ENCODE results near the gene FLT3.

Gene FLT3

DNA sequence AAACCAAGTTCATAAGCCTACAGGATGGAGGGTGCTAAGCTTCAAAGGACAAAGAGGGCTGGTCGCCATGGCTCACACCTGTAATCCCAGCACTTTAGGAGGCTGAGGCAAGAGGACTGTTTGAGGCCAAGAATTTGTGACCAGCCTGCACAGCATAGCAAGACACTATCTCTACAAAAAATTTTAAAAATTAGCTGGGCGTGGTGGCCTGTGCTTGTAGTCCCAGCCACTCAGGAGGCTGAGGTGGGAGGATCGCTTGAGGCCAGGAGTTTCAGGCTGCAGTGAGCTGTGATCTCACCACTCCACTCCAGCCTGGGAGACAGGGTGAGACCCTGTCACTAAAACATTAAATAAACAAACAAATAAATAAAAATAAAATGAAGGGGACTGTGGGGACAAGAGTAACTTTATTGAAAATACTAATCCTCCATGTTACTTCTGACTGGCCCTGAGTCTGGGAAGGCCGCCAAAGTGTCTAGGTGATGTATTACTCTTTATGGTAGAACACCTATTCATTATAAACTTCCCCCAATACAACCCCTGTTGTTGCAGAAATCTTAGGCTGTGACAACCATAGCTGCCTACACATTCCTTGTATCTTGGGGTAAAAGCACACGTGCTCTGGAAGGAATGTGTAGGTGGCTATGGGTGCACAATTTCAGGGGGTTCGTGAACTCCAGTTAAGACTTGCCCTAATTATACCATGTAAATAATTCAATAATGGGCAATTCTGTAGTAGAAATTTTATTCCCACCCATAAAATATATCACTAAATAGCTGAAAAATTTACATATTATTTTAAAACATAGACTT is 97.3 kb downstream of the FLT3 start:
- Histone ChIP-seq H4K20me1 (no peaks in the 10 kb centered on the region), H3K27me3 (no peaks in the 10 kb centered on the region), H3K4me3 (no peak overlapping the region), H3K4me2 (no peak overlapping the region), H3K4me1 (peaks cover 0 to 3% (median 0%) of the 10 kb centered on the region in 10 experiments; a peak in 1 of 20 replicates), H3K36me3 (no peaks in the 10 kb centered on the region), H3K9ac (no peak overlapping the region), H3K9me3 (replicated peaks in 1 of 11) (no peaks in the 10 kb centered on the region), H3K27ac (no peak overlapping the region)
- no peak for TF ChIP-seq Cebpa-rat (IDR thresholded peaks at IDR 0.05)

DNA sequence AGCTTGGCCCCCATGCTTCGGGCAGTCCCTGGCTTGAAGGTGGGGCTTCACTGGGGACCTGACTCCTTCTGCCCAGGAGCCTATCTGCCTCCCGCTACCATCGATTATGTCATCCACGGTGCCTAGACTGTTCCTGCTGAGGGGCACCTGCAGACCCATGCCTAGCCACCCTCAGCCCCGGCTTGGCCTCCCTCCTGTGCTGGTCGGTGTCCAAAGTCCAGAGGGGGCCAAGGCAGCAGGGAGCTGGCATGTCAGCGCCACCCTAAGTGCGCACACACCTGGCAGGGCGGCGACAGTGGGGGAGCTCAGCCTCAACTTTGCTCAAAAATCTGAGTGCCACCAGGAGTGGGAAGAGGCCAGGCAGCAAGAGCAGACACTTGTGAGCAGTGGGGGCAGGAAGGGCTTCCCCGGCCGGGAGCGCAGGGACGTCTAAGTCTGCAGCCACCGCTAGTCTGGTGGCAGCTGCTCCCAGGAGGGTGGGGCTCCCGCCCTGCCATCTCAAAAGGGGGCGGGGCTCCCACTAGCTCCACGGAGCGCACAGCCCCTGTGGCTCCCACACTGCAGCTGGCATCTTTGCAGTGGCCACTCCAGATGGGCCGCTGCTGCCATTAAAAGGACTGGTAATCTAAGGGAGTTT is 98.4 kb downstream of the FLT3 start:
- Histone ChIP-seq H3K36me3 (no peaks in the 10 kb centered on the region), H3K4me3 (no peak overlapping the region), H3K27ac (no peak overlapping the region), H3K9ac (no peak overlapping the region), H3K4me1 (peaks cover 0 to 4% (median 0%) of the 10 kb centered on the region in 10 experiments; a peak in 1 of 20 replicates), H3K27me3 (no peaks in the 10 kb centered on the region), H3K9me3 (replicated peaks in 1 of 11) (no peaks in the 10 kb centered on the region), H3K4me2 (no peak overlapping the region), H4K20me1 (no peaks in the 10 kb centered on the region)
- no peak for TF ChIP-seq Cebpa-rat (IDR thresholded peaks at IDR 0.05)

DNA sequence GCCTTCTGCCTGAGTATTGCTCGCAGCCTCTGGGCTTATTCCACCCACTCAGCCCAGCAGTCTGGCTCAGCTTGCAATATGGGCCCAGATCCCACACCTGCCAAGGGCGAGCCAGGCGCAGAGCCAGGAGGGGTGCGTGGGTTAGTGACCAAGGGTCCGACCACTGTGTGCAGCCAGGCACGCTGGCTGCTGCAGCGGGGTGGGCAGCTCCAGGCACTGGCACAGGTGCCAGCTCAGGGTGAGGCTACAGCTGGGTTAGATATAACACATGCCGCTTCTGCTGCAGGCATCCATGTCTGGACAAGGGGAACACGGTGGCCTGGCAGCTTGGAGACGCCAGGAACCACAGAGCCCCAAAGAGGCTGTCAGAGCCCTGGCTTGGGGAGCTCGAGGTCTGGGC is 99.3 kb downstream of the FLT3 start:
- Histone ChIP-seq H3K4me2 (no peak overlapping the region), H3K9ac (no peak overlapping the region), H3K27me3 (no peaks in the 10 kb centered on the region), H4K20me1 (no peaks in the 10 kb centered on the region), H3K4me1 (peaks cover 0 to 4% (median 0%) of the 10 kb centered on the region in 10 experiments; a peak in 1 of 20 replicates), H3K4me3 (no peak overlapping the region), H3K9me3 (replicated peaks in 1 of 11) (no peaks in the 10 kb centered on the region), H3K36me3 (no peaks in the 10 kb centered on the region), H3K27ac (no peak overlapping the region)
- TF ChIP-seq Cebpa-rat (IDR thresholded peaks at IDR 0.05), result no peak

DNA sequence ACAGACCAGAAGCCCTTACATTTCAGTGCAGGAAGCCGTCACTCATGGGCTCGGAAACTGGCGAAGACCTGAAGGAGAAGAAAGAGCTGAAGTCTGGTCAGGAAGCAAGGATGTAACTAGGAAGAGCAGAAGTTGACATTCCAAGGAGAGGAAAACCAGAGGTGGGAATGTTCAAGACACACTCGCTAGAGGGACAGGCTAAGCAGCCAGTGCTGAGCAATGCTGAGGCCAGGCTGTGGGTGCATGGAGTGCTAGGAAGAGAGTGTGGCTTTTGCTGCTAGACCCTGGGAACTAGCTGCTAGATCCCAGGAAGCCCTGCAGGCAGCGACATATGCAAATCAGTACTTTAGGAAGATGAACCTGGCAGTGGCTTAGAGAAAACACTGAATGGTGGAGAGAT is 99.8 kb downstream of the FLT3 start:
- Histone ChIP-seq H3K4me2 (no peak overlapping the region), H3K4me3 (no peak overlapping the region), H3K9ac (no peak overlapping the region), H3K36me3 (no peaks in the 10 kb centered on the region), H4K20me1 (no peaks in the 10 kb centered on the region), H3K27ac (no peak overlapping the region), H3K9me3 (replicated peaks in 1 of 11) (no peaks in the 10 kb centered on the region), H3K27me3 (no peaks in the 10 kb centered on the region), H3K4me1 (peaks cover 0 to 4% (median 0%) of the 10 kb centered on the region in 10 experiments; a peak in 1 of 20 replicates)
- no peak for TF ChIP-seq Cebpa-rat (IDR thresholded peaks at IDR 0.05)

DNA sequence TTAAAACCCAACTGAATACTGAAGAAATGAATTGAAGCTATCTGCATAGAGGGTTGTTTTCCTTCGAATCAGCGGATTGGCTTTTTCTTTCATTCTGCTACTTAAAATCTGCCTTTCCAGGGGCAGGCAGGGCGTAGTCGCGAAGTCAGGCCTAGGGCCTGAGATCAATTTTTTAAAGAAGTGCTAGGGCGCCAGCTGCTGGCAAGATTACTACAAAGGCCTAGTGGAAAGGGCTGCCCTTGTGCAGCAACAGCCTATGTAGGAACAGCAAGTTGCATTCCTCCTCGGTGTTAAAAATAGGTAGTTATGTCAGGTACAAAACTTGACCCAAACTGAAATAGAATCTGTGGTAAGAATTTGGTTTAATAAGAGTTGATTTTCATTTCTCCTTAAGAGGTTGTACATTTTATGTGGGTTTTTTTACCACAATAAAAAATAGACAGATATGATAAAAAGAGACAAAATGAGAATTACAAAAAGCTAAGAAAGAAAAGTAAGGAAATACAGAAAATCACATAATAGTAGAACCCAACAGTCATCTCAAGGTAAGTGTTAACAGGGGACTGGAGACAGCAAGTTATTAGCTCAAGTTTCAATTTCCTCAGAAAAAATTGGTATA is 102.4 kb downstream of the FLT3 start:
- Histone ChIP-seq H3K4me2 (no peak overlapping the region), H3K4me1 (peaks cover 0 to 4% (median 0%) of the 10 kb centered on the region in 10 experiments; a peak in 1 of 20 replicates), H3K36me3 (no peaks in the 10 kb centered on the region), H3K9ac (no peak overlapping the region), H3K27ac (no peak overlapping the region), H3K4me3 (no peak overlapping the region), H3K27me3 (no peaks in the 10 kb centered on the region), H4K20me1 (no peaks in the 10 kb centered on the region), H3K9me3 (replicated peaks in 1 of 11) (no peaks in the 10 kb centered on the region)
- no peak for TF ChIP-seq Cebpa-rat (IDR thresholded peaks at IDR 0.05)

- H3K27me3 ChIP-seq, result no peaks in the 10 kb centered on the region
- no peak overlapping the region for H3K4me2 ChIP-seq
- no peaks in the 10 kb centered on the region; a peak in 1 of 22 replicates for H4K20me1 ChIP-seq
- H3K4me3 ChIP-seq, result no peak overlapping the region
- no peaks in the 10 kb centered on the region for H3K9me3 ChIP-seq (replicated peaks in 1 of 11)
- H3K9ac ChIP-seq, result no peak overlapping the region
- H3K27ac ChIP-seq, result no peak overlapping the region
- H3K36me3 ChIP-seq, result no peaks in the 10 kb centered on the region
- TF ChIP-seq Cebpa-rat (IDR thresholded peaks at IDR 0.05), result no peak
- H3K4me1 ChIP-seq, result peaks cover 0 to 6% (median 0%) of the 10 kb centered on the region in 10 experiments; a peak in 2 of 20 replicates
Measured at GRCh38 chr13:27991881-27992280, 108.5 kb downstream of the FLT3 start.

DNA sequence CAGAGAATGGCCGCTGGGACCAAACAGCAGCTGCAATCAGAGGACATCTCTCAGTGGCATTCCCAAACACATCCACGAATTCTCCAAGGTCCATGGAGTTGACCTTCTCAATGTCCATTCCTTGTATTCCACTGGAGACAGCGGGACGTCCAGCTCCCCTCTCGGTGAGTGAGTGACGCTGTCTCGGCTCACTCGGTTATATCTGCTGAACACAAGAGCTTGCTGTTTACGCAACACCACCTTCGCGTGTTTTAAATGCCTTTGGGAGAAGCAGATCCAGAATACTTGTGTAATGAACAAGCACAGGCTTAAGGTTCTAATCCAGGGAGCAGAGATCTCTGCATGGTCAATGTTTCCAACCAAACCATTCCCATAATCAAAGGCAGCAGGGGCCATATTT is 111.9 kb downstream of the FLT3 start, which contains the start of gene URAD:
TSS of gene URAD (minus strand) at position 174 of the 400 bp plus-strand sequence. CDS start at position 118, 56 bp downstream.
- H3K9me3 ChIP-seq (replicated peaks in 1 of 11), result no peaks in the 10 kb centered on the region
- no peak within 1 kb of the TSS for H3K27ac ChIP-seq
- no peaks in the 10 kb centered on the region; a peak in 1 of 22 replicates for H4K20me1 ChIP-seq
- H3K36me3 ChIP-seq, result no peaks in the 10 kb centered on the region
- H3K4me3 ChIP-seq, result no peak within 1 kb of the TSS
- TF ChIP-seq Cebpa-rat (IDR thresholded peaks at IDR 0.05), result 0 out of 22 replicates have a peak, but pooled peaks of 1 of the 11 experiments have one; percentile 15
- no peak within 1 kb of the TSS for H3K9ac ChIP-seq
- H3K4me1 ChIP-seq, result peaks cover 0 to 6% (median 0%) of the 10 kb centered on the region in 10 experiments; a peak in 3 of 20 replicates
- H3K27me3 ChIP-seq, result no peaks in the 10 kb centered on the region
- H3K4me2 ChIP-seq, result no peak within 1 kb of the TSS

DNA sequence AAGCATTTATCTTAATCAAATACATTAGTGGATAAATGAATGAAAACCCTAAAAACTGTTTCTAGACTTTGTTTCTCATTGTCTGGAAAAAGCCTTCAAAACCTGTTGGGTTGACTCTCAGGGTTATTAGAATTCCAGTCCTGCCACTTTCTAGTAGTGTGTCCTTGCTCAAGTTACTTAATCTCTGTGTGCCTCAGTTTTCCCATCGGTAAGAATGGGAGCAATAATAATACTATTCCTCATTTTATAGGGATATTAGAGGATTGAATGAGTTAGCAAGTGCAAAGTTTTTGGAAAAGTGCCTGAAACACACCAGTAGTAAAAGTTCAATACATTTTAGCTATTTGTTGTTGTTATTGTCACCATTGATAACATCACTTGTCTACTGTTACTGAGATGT is 114.8 kb downstream of the FLT3 start:
- no peak overlapping the region for H3K9ac ChIP-seq
- H3K27ac ChIP-seq, result no peak overlapping the region
- no peaks in the 10 kb centered on the region for H3K9me3 ChIP-seq (replicated peaks in 1 of 11)
- no peaks in the 10 kb centered on the region for H3K36me3 ChIP-seq
- peaks cover 0 to 6% (median 0%) of the 10 kb centered on the region in 11 experiments; a peak in 4 of 22 replicates for H4K20me1 ChIP-seq
- H3K4me3 ChIP-seq, result no peak overlapping the region
- peaks cover 10 to 25% (median 14%) of the 10 kb centered on the region in 11 experiments for H3K27me3 ChIP-seq
- H3K4me2 ChIP-seq, result no peak overlapping the region
- peaks cover 0 to 6% (median 0%) of the 10 kb centered on the region in 10 experiments; a peak in 3 of 20 replicates for H3K4me1 ChIP-seq
- no peak for TF ChIP-seq Cebpa-rat (IDR thresholded peaks at IDR 0.05)

GRCh38 chr13:27982361-27982760 is 118.0 kb downstream of the FLT3 start:
- H3K36me3 ChIP-seq, result no peaks in the 10 kb centered on the region
- H3K4me1 ChIP-seq, result peaks cover 0 to 9% (median 4%) of the 10 kb centered on the region in 10 experiments; a peak in 7 of 20 replicates
- no peak overlapping the region for H3K4me2 ChIP-seq
- H4K20me1 ChIP-seq, result peaks cover 0 to 26% (median 8%) of the 10 kb centered on the region in 11 experiments; a peak in 14 of 22 replicates
- H3K9ac ChIP-seq, result no peak overlapping the region
- H3K4me3 ChIP-seq, result no peak overlapping the region
- peaks cover 0 to 9% (median 5%) of the 10 kb centered on the region in 11 experiments; a peak in 9 of 22 replicates for H3K9me3 ChIP-seq (replicated peaks in 1 of 11)
- TF ChIP-seq Cebpa-rat (IDR thresholded peaks at IDR 0.05), result no peak
- H3K27ac ChIP-seq, result no peak overlapping the region
- H3K27me3 ChIP-seq, result peaks cover 42 to 58% (median 46%) of the 10 kb centered on the region in 11 experiments
